Sigmoid colon (tissue), 7 donors: ENCODE data around the gene PCBP3. TPM values are rescaled to one million over a fixed set of nuclear protein-coding genes. Genes with fewer than 3 reads are reported as not detected.

ENCODE experiments used
- DNase-seq: peaks from one replicate; pipeline ENCODE4 v3.0.0-alpha.2; 2019
- H3K27ac ChIP-seq, 4 donors: fragments of 200-600 bp; sonication (generic); one replicate each; pipeline ENCODE4 v1.5.1; 2016 to 2019; ENCODE audit warnings: mild to moderate bottlenecking in 1 of 4
- H3K27me3 ChIP-seq, 3 donors: fragments of 200-600 bp; sonication (generic); one replicate each; pipeline ENCODE4 v1.5.1; 2019; ENCODE audit warnings: mild to moderate bottlenecking in 1 of 3
- H3K36me3 ChIP-seq, 4 donors: fragments of 200-600 bp; sonication (generic); one replicate each; pipeline ENCODE4 v1.5.1; 2016 to 2019
- H3K4me1 ChIP-seq, 4 donors: fragments of 200-600 bp; sonication (generic); one replicate each; pipeline ENCODE4 v1.5.1; 2017 to 2019
- H3K4me3 ChIP-seq, 4 donors: fragments of 200-600 bp; sonication (generic); one replicate each; pipeline ENCODE4 v1.5.1; 2017 to 2019; ENCODE audit warnings: mild to moderate bottlenecking in 2 of 4, moderate library complexity in 1 of 4
- H3K9me3 ChIP-seq, 4 donors: fragments of 200-600 bp in 3 of 4; sonication (generic) in 3 of 4; one replicate each; pipeline versions ENCODE4 v1.5.1 to v1.6.1; 2013 to 2019
- EP300 ChIP-seq, 4 donors: sonication (generic); formaldehyde crosslinking; IDR thresholded peaks; one replicate each; pipeline ENCODE4 v1.6.1; 2017; ENCODE audit warnings: antibody characterized with exemption in 4 of 4
- POLR2A ChIP-seq, 2 donors: fragments of 450-650 bp; IDR thresholded peaks; one replicate each; pipeline ENCODE4 v1.6.1; 2016; ENCODE audit warnings: antibody characterized with exemption in 2 of 2, mild to moderate bottlenecking in 2 of 2, moderate library complexity in 2 of 2
- POLR2AphosphoS5 ChIP-seq, 4 donors: sonication (generic); formaldehyde crosslinking; IDR thresholded peaks; one replicate each; pipeline ENCODE4 v1.6.1; 2017; ENCODE audit warnings: antibody characterized with exemption in 4 of 4
- WGBS, 2 donors: extraction: QIAGEN DNeasy Blood & Tissue Kit; methylation state at CpG; one replicate each; pipeline ENCODE4 v1.1.7; 2013; 5-methylcytosine and 5-hydroxymethylcytosine counted together
- intact Hi-C: fragments of 100-400 bp; cut with DNase I; formaldehyde crosslinking; loops from one replicate; pipeline ENCODE4 v1.15.1; 2023
- polyA plus RNA-seq, 3 donors: library from polyadenylated mRNA; stranded (reverse); fragments of 200-250 nt; gene quantifications; one replicate each; pipeline ENCODE4 v1.2.3, GENCODE V29; 2013
- total RNA-seq, 4 donors: library from RNA; depleted of rRNA; stranded (reverse); fragments of >200 nt; gene quantifications; one replicate each; pipeline ENCODE4 v1.1.0, GENCODE V29; 2016
- TF ChIP-seq, protein P1 (sequence below), 4 experiments: fragments of 450-650 bp in 3 of 4; fragments of 200-600 bp in 1 of 4; IDR thresholded peaks; one replicate each; pipeline ENCODE4 v1.5.1; 2016 to 2019; ENCODE audit warnings: antibody characterized with exemption in 4 of 4, mild to moderate bottlenecking in 3 of 4, moderate library complexity in 2 of 4
- donor health status: healthy with polysubstance abuse.
- donor health status: Bipolar disorder and iron deficiency.
- donor health status: healthy.

The PCBP3 gene
- total and polyA plus RNA-seq, 7 donors: 1.2 to 21.3 (median 8.2) TPM

DNA sequence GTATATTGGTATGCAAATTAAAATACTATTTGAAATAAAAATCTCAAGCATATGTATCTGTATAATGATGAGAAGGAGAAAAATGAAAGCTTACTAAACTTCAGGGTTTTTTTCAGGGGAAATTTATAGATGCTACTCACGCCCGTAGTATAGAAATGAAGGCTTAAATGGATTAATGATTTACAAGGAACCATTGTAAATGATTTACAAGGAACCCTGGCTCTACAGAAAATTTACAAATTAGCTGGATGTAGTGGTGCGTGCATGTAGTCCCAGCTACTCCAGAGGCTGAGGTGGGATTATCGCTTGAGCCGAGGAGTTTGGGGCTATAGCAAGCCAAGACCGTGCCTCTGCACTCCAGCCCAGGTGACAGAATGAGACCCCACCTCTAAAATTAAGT is 150.5 kb downstream of the PCBP3 start:
- TF ChIP-seq POLR2A (IDR thresholded peaks at IDR 0.05) (no peak), POLR2AphosphoS5 (IDR thresholded peaks at IDR 0.05) (no peak), EP300 (IDR thresholded peaks at IDR 0.05) (no peak)
- TF ChIP-seq, protein P1, sequence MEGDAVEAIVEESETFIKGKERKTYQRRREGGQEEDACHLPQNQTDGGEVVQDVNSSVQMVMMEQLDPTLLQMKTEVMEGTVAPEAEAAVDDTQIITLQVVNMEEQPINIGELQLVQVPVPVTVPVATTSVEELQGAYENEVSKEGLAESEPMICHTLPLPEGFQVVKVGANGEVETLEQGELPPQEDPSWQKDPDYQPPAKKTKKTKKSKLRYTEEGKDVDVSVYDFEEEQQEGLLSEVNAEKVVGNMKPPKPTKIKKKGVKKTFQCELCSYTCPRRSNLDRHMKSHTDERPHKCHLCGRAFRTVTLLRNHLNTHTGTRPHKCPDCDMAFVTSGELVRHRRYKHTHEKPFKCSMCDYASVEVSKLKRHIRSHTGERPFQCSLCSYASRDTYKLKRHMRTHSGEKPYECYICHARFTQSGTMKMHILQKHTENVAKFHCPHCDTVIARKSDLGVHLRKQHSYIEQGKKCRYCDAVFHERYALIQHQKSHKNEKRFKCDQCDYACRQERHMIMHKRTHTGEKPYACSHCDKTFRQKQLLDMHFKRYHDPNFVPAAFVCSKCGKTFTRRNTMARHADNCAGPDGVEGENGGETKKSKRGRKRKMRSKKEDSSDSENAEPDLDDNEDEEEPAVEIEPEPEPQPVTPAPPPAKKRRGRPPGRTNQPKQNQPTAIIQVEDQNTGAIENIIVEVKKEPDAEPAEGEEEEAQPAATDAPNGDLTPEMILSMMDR (IDR thresholded peaks at IDR 0.05): no peak
- WGBS, 2 donors: 20 to 71% methylated on average over 6 of the region's 6 CpGs
- Histone ChIP-seq H3K4me3 (no peak overlapping the region), H3K27ac (no peak overlapping the region), H3K9me3 (no peaks in the 10 kb centered on the region), H3K4me1 (no peaks in the 10 kb centered on the region), H3K27me3 (peaks cover 0 to 4% (median 0%) of the 10 kb centered on the region in 3 donors), H3K36me3 (no peaks in the 10 kb centered on the region)
- intact Hi-C loops: no loop called here
- no peak for DNase-seq

DNA sequence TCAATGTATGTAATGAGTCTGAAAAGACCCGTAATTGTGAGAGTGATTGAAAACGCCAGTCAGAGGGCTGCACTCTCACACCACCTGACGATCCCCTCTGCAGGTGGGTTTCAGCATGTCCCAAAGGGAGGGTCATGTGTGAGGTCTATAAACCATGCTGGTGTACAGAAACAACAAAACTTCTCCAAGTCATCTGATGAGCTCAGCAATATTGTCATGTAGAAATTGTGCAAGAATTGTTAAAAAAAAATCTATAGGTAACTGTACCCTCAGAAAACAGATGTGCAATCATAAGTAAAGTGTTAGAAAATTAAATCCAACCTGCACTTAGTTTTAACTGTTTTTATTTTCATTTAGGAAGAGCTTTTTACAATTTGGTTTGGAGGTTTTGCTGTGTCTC is 152.5 kb downstream of the PCBP3 start:
- no peaks in the 10 kb centered on the region for H3K36me3 ChIP-seq
- H3K27me3 ChIP-seq: peaks cover 0 to 4% (median 0%) of the 10 kb centered on the region in 3 donors
- H3K4me3 ChIP-seq: no peak overlapping the region
- H3K4me1 ChIP-seq: no peaks in the 10 kb centered on the region
- no peak overlapping the region for H3K27ac ChIP-seq
- 66 to 71% methylated on average over 3 of the region's 3 CpGs for WGBS, 2 donors
- no peak for DNase-seq
- intact Hi-C loops: no loop called here
- no peaks in the 10 kb centered on the region for H3K9me3 ChIP-seq
- TF ChIP-seq POLR2AphosphoS5 (IDR thresholded peaks at IDR 0.05): no peak
- TF ChIP-seq POLR2A (IDR thresholded peaks at IDR 0.05): no peak
- TF ChIP-seq, protein P1 (IDR thresholded peaks at IDR 0.05): no peak
- no peak for TF ChIP-seq EP300 (IDR thresholded peaks at IDR 0.05)

DNA sequence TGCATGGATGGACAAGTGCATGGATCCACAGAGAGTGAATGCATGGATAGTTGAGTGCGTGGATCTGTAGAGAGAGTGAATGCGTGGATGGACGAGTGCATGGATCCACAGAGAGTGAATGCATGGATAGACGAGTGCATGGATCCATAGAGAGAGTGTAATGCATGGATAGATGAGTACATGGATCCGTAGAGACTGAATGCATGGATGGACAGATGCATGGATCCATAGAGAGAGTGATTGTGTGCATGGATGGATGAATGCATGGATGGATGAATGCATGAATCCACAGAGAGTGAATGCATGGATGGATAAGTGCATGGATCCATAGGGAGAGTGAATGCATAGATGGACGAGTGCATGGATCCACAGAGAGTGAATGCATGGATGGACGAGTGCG is 153.8 kb downstream of the PCBP3 start:
- TF ChIP-seq EP300 (IDR thresholded peaks at IDR 0.05): no peak
- TF ChIP-seq, protein P1 (IDR thresholded peaks at IDR 0.05): no peak
- TF ChIP-seq POLR2AphosphoS5 (IDR thresholded peaks at IDR 0.05): no peak
- no peak for TF ChIP-seq POLR2A (IDR thresholded peaks at IDR 0.05)
- intact Hi-C loops: no loop called here

DNA sequence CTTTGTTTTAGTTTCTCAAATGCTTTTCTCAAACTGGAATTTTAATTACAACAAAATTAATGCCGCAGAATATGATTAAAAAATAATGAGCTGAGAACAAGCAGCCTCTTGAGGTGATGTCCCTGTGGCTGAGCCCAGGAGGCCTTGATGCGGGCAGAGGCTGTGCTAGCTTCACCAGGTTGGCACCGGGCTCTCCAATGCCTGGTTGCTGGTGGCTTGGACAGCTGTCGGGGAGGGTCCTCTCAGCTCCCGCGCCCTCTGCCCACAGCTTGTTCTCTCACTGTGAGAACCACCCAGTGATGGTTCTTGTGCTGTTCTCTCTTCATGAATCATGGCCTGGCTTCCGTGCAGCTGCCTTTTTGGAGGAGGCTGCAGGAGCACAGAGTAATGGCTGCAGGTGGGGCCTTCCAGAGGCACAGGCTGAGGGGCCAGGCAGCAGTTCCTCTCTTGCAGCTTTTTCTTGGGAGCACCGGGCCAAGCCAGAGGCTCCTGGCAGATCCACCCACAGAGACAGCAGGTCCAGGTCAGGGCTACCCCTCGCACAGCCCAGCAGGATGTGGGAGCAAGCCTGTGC is 156.3 kb downstream of the PCBP3 start:
- H3K27me3 ChIP-seq: no peaks in the 10 kb centered on the region
- intact Hi-C loops: no loop called here
- TF ChIP-seq POLR2AphosphoS5 (IDR thresholded peaks at IDR 0.05): no peak
- no peak for TF ChIP-seq EP300 (IDR thresholded peaks at IDR 0.05)
- TF ChIP-seq, protein P1 (IDR thresholded peaks at IDR 0.05): no peak
- TF ChIP-seq POLR2A (IDR thresholded peaks at IDR 0.05): no peak
- H3K27ac ChIP-seq: no peak overlapping the region
- no peak for DNase-seq
- no peaks in the 10 kb centered on the region for H3K36me3 ChIP-seq
- no peak overlapping the region for H3K4me3 ChIP-seq
- H3K4me1 ChIP-seq: no peaks in the 10 kb centered on the region
- 81 to 83% methylated on average over 9 of the region's 9 CpGs for WGBS, 2 donors
- no peaks in the 10 kb centered on the region for H3K9me3 ChIP-seq

More for the DNA sequence above, 153.8 kb downstream of the PCBP3 start:
- DNase-seq: no peak
- Histone ChIP-seq H3K27ac (no peak overlapping the region), H3K36me3 (no peaks in the 10 kb centered on the region), H3K27me3 (peaks cover 0 to 4% (median 0%) of the 10 kb centered on the region in 3 donors), H3K4me3 (no peak overlapping the region), H3K4me1 (no peaks in the 10 kb centered on the region), H3K9me3 (no peaks in the 10 kb centered on the region)
- WGBS, 2 donors: 75 to 82% methylated on average over 8 of the region's 8 CpGs
